22Rv1 (cell line): ENCODE measurements around the gene AHDC1.

ENCODE experiments used
- ZFX ChIP-seq: fragments of 450-650 bp; IDR thresholded peaks from 2 replicates; pipeline ENCODE4 v1.6.1; 2017; ENCODE audit warnings: antibody characterized with exemption, borderline replicate concordance
- TF ChIP-seq, protein P1 (sequence below): fragments of 450-650 bp; IDR thresholded peaks from 2 replicates; pipeline ENCODE4 v1.5.1; 2017; ENCODE audit warnings: mild to moderate bottlenecking

DNA sequence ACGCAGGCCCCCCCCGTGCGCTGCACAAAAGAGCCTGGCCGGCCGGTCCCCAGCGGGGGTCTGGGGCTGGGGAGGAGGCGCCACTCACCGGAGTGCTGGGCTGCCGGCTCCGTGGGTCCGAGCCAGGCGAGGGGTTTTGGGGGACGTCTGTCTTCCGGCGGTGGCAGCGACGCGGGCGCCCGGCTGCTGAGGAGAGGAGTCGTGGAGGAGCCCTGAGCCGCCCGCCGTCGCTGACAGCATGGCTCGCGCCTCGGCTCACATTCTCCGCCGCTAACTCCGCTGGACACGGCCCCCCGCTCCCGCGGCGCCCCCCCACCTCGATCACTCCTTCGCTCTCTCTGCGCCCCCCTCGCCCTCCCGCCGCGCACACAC, 649 bp downstream of the AHDC1 start:
- TF ChIP-seq, protein P1, sequence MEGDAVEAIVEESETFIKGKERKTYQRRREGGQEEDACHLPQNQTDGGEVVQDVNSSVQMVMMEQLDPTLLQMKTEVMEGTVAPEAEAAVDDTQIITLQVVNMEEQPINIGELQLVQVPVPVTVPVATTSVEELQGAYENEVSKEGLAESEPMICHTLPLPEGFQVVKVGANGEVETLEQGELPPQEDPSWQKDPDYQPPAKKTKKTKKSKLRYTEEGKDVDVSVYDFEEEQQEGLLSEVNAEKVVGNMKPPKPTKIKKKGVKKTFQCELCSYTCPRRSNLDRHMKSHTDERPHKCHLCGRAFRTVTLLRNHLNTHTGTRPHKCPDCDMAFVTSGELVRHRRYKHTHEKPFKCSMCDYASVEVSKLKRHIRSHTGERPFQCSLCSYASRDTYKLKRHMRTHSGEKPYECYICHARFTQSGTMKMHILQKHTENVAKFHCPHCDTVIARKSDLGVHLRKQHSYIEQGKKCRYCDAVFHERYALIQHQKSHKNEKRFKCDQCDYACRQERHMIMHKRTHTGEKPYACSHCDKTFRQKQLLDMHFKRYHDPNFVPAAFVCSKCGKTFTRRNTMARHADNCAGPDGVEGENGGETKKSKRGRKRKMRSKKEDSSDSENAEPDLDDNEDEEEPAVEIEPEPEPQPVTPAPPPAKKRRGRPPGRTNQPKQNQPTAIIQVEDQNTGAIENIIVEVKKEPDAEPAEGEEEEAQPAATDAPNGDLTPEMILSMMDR: no peak
- no peak for TF ChIP-seq ZFX
